Astrocyte of the hippocampus (primary cell): ENCODE results near the gene GOLIM4.
"Not testable (repeated sequence)": the region's sequence is repeated elsewhere in the genome, so short reads cannot be mapped to it uniquely, and the experiment has no call there.

Experiments used
- DNase-seq: peaks from one replicate; pipeline ENCODE4 v3.0.0; 2011; ENCODE audit warnings: low read depth, low spot score

The GOLIM4 gene

GRCh38 chr3:168073842-168074605 is 21.7 kb downstream of the GOLIM4 start:
- DNase-seq, result no peak

- no peak for DNase-seq
These were observed 23.4 kb downstream of the GOLIM4 start for GRCh38 chr3:168072323-168072650.

GRCh38 chr3:168071591-168072322 is 24.0 kb downstream of the GOLIM4 start:
- peak; percentile 87 for DNase-seq

GRCh38 chr3:168070919-168071318 is 24.8 kb downstream of the GOLIM4 start:
- DNase-seq, result no peak

GRCh38 chr3:168068346-168068745 is 27.4 kb downstream of the GOLIM4 start:
- DNase-seq, result no peak

GRCh38 chr3:168066882-168067281 is 28.8 kb downstream of the GOLIM4 start:
- DNase-seq, result no peak

- DNase-seq, result no peak
These were observed 30.2 kb downstream of the GOLIM4 start for GRCh38 chr3:168065569-168065968.

GRCh38 chr3:168063122-168063521 is 32.6 kb downstream of the GOLIM4 start:
- no peak for DNase-seq

GRCh38 chr3:168062679-168063078 is 33.0 kb downstream of the GOLIM4 start:
- DNase-seq, result no peak

- no peak for DNase-seq
These were observed 34.3 kb downstream of the GOLIM4 start for GRCh38 chr3:168061332-168061996.

- no peak for DNase-seq
These were observed 35.4 kb downstream of the GOLIM4 start for GRCh38 chr3:168060317-168060716.

GRCh38 chr3:168058481-168058880 is 37.2 kb downstream of the GOLIM4 start:
- DNase-seq, result no peak

- not testable (repeated sequence) for DNase-seq
These were observed 39.1 kb downstream of the GOLIM4 start for GRCh38 chr3:168056398-168057230.

- DNase-seq, result no peak
These were observed 41.3 kb downstream of the GOLIM4 start for GRCh38 chr3:168054447-168054846.

GRCh38 chr3:168053115-168053514 is 42.6 kb downstream of the GOLIM4 start:
- no peak for DNase-seq

GRCh38 chr3:168052515-168052914 is 43.2 kb downstream of the GOLIM4 start:
- no peak for DNase-seq

GRCh38 chr3:168051531-168052471 is 43.9 kb downstream of the GOLIM4 start:
- DNase-seq, result no peak

GRCh38 chr3:168051070-168051469 is 44.7 kb downstream of the GOLIM4 start:
- no peak for DNase-seq

- peak; percentile 73 for DNase-seq
These were observed 46.3 kb downstream of the GOLIM4 start for GRCh38 chr3:168049367-168049974.
